Lower leg skin (tissue), 3 donors: Measurements from ENCODE around the gene HK3.

ENCODE experiments used
- POLR2A ChIP-seq, 2 donors: fragments of 450-650 bp; IDR thresholded peaks; one replicate each; pipeline ENCODE4 v1.6.1; 2016 to 2017; ENCODE audit warnings: antibody characterized with exemption in 2 of 2, mild to moderate bottlenecking in 1 of 2, moderate library complexity in 1 of 2
- TF ChIP-seq, protein P1 (sequence below), 3 donors: fragments of 450-650 bp; IDR thresholded peaks; one replicate each; pipeline ENCODE4 v1.5.1; 2016; ENCODE audit warnings: antibody characterized with exemption in 3 of 3, mild to moderate bottlenecking in 3 of 3, moderate library complexity in 2 of 3

DNA sequence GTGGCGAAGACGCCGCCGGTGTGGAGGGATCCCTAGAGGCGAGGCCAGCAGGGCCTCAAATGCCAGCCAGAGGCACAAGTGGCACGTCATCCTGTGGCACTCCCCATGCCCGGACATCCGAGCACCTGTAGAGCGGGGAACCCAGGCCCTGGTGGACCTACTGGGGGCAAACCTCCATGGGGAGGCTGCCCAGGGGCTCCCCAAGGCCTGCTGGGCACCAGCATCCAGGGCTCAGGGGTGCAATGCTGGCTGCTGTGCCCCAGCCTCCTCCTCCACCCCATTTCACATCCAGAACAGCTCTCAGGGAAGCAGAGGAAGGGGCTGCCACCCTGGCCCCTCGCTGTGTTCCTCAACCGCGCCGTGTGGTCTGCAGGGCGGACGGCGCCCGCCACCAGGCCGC, 43.5 kb downstream of the HK3 start:
- TF ChIP-seq, protein P1, sequence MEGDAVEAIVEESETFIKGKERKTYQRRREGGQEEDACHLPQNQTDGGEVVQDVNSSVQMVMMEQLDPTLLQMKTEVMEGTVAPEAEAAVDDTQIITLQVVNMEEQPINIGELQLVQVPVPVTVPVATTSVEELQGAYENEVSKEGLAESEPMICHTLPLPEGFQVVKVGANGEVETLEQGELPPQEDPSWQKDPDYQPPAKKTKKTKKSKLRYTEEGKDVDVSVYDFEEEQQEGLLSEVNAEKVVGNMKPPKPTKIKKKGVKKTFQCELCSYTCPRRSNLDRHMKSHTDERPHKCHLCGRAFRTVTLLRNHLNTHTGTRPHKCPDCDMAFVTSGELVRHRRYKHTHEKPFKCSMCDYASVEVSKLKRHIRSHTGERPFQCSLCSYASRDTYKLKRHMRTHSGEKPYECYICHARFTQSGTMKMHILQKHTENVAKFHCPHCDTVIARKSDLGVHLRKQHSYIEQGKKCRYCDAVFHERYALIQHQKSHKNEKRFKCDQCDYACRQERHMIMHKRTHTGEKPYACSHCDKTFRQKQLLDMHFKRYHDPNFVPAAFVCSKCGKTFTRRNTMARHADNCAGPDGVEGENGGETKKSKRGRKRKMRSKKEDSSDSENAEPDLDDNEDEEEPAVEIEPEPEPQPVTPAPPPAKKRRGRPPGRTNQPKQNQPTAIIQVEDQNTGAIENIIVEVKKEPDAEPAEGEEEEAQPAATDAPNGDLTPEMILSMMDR (IDR thresholded peaks at IDR 0.05), result no peak
- no peak for TF ChIP-seq POLR2A (IDR thresholded peaks at IDR 0.05)
